Thyroid gland (tissue), 4 donors: ENCODE data around the gene WNK1. TPM values are rescaled to one million over a fixed set of nuclear protein-coding genes. Genes with fewer than 3 reads are reported as not detected.

ENCODE experiments used
- DNase-seq, 2 donors: peaks; one replicate each; pipeline ENCODE4 v3.0.0-alpha.2; 2019
- H3K27ac ChIP-seq, 3 donors: fragments of 200-600 bp; sonication (generic); 1 replicate in 2 of 3; 2 replicates in 1 of 3; pipeline ENCODE4 v1.5.1; 2016 to 2019; ENCODE audit warnings: mild to moderate bottlenecking in 1 of 3, moderate library complexity in 1 of 3
- H3K27me3 ChIP-seq: fragments of 200-600 bp; sonication (generic); one replicate; pipeline ENCODE4 v1.5.1; 2019
- H3K36me3 ChIP-seq, 2 donors: fragments of 200-600 bp; sonication (generic); one replicate each; pipeline ENCODE4 v1.5.1; 2016 to 2019
- H3K4me1 ChIP-seq, 2 donors: fragments of 200-600 bp; sonication (generic); one replicate each; pipeline ENCODE4 v1.5.1; 2017 to 2019
- H3K4me3 ChIP-seq, 3 donors: fragments of 200-600 bp; sonication (generic); replicated peaks in 1 of 3; 1 replicate in 2 of 3; 2 replicates in 1 of 3; pipeline ENCODE4 v1.5.1; 2016; ENCODE audit warnings: mild to moderate bottlenecking in 1 of 3
- H3K9me3 ChIP-seq: fragments of 200-600 bp; sonication (generic); one replicate; pipeline ENCODE4 v1.5.1; 2017
- POLR2A ChIP-seq, 2 donors: fragments of 450-650 bp; IDR thresholded peaks; one replicate each; pipeline ENCODE4 v1.6.1; 2017; ENCODE audit warnings: antibody characterized with exemption in 2 of 2, mild to moderate bottlenecking in 2 of 2, moderate library complexity in 1 of 2
- WGBS, 2 donors: methylation state at CpG; one replicate each; pipeline ENCODE4 v1.1.5; 2017; 5-methylcytosine and 5-hydroxymethylcytosine counted together
- intact Hi-C: fragments of 100-400 bp; cut with DNase I; formaldehyde crosslinking; loops from one replicate; pipeline ENCODE4 v1.15.1; 2023
- total RNA-seq, 4 donors: library from RNA; depleted of rRNA; stranded (reverse); fragments of >200 nt; gene quantifications; one replicate each; pipeline ENCODE4 v1.2.3, GENCODE V29; 2016
- TF ChIP-seq, protein P1 (sequence below), 6 experiments: fragments of 200-600 bp in 3 of 6; fragments of 450-650 bp in 3 of 6; sonication (generic) in 3 of 6; IDR thresholded peaks; one replicate each; pipeline ENCODE4 v1.5.1; 2016 to 2019; ENCODE audit warnings: antibody characterized with exemption in 6 of 6, mild to moderate bottlenecking in 2 of 6, inconsistent platforms in 1 of 6, moderate library complexity in 1 of 6

WNK1 gene
- total RNA-seq, 4 donors from 2014 or later, result 90.0 to 211 (median 109) TPM

- Histone ChIP-seq H3K9me3 (no peaks in the 10 kb centered on the region), H3K4me1 (no peaks in the 10 kb centered on the region), H3K36me3 (no peaks in the 10 kb centered on the region), H3K27ac (no peak overlapping the region), H3K4me3 (no peak overlapping the region), H3K27me3 (no peaks in the 10 kb centered on the region)
- intact Hi-C loops, result no loop called here
- no peak for DNase-seq
- WGBS, 2 donors, result 90 to 94% methylated on average over 9 of the region's 9 CpGs
- TF ChIP-seq, protein P1, sequence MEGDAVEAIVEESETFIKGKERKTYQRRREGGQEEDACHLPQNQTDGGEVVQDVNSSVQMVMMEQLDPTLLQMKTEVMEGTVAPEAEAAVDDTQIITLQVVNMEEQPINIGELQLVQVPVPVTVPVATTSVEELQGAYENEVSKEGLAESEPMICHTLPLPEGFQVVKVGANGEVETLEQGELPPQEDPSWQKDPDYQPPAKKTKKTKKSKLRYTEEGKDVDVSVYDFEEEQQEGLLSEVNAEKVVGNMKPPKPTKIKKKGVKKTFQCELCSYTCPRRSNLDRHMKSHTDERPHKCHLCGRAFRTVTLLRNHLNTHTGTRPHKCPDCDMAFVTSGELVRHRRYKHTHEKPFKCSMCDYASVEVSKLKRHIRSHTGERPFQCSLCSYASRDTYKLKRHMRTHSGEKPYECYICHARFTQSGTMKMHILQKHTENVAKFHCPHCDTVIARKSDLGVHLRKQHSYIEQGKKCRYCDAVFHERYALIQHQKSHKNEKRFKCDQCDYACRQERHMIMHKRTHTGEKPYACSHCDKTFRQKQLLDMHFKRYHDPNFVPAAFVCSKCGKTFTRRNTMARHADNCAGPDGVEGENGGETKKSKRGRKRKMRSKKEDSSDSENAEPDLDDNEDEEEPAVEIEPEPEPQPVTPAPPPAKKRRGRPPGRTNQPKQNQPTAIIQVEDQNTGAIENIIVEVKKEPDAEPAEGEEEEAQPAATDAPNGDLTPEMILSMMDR (IDR thresholded peaks at IDR 0.05), result no peak
- no peak for TF ChIP-seq POLR2A (IDR thresholded peaks at IDR 0.05)
Observed at GRCh38 chr12:713281-713875, 39.0 kb upstream of the WNK1 start.

DNA sequence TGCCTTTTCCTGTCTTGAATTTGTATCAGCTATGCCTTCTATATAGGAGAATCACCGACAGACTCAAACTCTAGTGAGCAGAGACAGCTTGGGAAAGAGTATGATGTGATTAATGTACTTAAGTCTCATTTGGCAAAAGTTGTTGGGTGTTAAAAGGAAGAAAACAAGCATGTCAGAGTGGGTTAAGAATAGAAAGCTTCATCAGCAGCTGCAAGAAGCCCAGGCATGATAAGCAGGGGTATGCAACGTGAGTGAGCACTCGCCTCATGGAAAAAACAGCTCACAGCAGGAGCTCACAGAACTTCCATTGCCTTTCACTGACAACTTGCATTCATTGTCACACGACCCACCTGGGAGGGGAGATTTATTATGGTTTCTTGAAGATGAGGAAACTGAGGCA is 35.9 kb upstream of the WNK1 start:
- TF ChIP-seq, protein P1 (IDR thresholded peaks at IDR 0.05), result no peak
- no peak for TF ChIP-seq POLR2A (IDR thresholded peaks at IDR 0.05)
- Histone ChIP-seq H3K4me1 (no peaks in the 10 kb centered on the region), H3K9me3 (no peaks in the 10 kb centered on the region), H3K27ac (no peak overlapping the region), H3K4me3 (no peak overlapping the region), H3K27me3 (no peaks in the 10 kb centered on the region), H3K36me3 (no peaks in the 10 kb centered on the region)
- WGBS, 2 donors, result 67 to 70% methylated on average over 4 of the region's 4 CpGs
- DNase-seq, result no peak
- intact Hi-C loops, result no loop called here

- Histone ChIP-seq H3K9me3 (no peaks in the 10 kb centered on the region), H3K4me3 (no peak overlapping the region), H3K4me1 (no peaks in the 10 kb centered on the region), H3K27ac (no peak overlapping the region), H3K27me3 (no peaks in the 10 kb centered on the region), H3K36me3 (no peaks in the 10 kb centered on the region)
- TF ChIP-seq, protein P1 (IDR thresholded peaks at IDR 0.05), result no peak
- TF ChIP-seq POLR2A (IDR thresholded peaks at IDR 0.05), result no peak
- no peak for DNase-seq
- 93 to 95% methylated on average over 4 of the region's 4 CpGs for WGBS, 2 donors
- intact Hi-C loops, result no loop called here
Observed at GRCh38 chr12:718756-719102, 33.6 kb upstream of the WNK1 start.

DNA sequence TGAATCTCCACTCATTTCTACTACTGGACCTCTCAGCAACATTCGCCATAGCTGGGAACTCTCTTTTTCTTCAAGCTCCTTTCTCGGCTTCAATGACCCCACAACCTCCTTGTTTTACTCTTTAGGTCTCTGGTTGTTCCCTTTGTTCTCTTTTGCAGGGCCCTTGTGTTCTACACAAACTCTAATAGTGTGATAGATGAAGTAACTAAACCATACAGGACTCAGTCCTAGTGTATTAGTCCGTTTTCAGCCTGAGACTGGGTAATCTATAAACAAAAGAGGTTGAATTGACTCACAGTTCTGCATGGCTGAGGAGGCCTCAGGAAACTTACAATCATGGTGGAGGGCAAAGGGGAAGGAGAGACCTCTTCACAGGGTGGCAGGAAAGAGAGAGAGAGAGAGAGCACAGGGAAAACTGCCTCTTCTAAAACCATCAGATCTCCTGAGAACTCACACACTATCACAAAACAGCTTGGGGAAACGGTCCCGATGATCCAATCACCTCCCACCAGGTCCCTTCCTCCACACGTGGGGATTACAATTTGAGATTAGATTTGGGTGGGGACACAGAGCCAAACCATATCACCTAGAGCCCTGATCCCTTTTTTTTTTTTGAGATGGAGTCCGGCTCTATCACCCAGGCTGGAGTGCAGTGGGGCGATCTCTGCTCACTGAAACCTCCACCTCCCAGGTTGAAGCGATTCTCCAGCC is 32.0 kb upstream of the WNK1 start:
- H3K27ac ChIP-seq, result no peak overlapping the region
- DNase-seq, result no peak
- 78 to 92% methylated on average over 9 of the region's 9 CpGs for WGBS, 2 donors

More for the DNA sequence above, 32.0 kb upstream of the WNK1 start:
- intact Hi-C loops, result no loop called here
- Histone ChIP-seq H3K27me3 (no peaks in the 10 kb centered on the region), H3K9me3 (no peaks in the 10 kb centered on the region), H3K4me1 (no peaks in the 10 kb centered on the region), H3K4me3 (no peak overlapping the region), H3K36me3 (no peaks in the 10 kb centered on the region)
- no peak for TF ChIP-seq POLR2A (IDR thresholded peaks at IDR 0.05)
- TF ChIP-seq, protein P1 (IDR thresholded peaks at IDR 0.05), result no peak
